GM13977 (cell line): ENCODE results near the gene HLA-DPB1.

ENCODE experiments used
- DNase-seq: peaks from one replicate; pipeline ENCODE4 v3.0.0; 2012; ENCODE audit warnings: low spot score
- CTCF ChIP-seq: IDR thresholded peaks from 2 replicates; pipeline ENCODE4 v1.5.1; 2012; ENCODE audit warnings: mild to moderate bottlenecking, control low read depth; ENCODE audit not compliant: insufficient read depth; ENCODE audit errors: extremely low read depth, missing control alignments
- in situ Hi-C: fragments of 300-500 bp; cut with MboI; formaldehyde crosslinking; loops from one replicate; pipeline ENCODE4 v1.12.0; 2022; ENCODE audit warnings: low sequenced_read_pairs, low pct_unique_long_range_greater_than_20kb, mixed read lengths, inconsistent platforms; ENCODE audit not compliant: unreplicated experiment

HLA-DPB1 gene

GRCh38 chr6:33071569-33071968, 4.2 kb upstream of the HLA-DPB1 start:
- in situ Hi-C loops, result no loop called here
- DNase-seq, result no peak
- no peak for TF ChIP-seq CTCF

- in situ Hi-C loops, result no loop called here
- no peak for DNase-seq
- TF ChIP-seq CTCF, result no peak
Measured at GRCh38 chr6:33072508-33073100, 3.2 kb upstream of the HLA-DPB1 start.

- no peak for TF ChIP-seq CTCF
- DNase-seq, result peak; percentile 86
- in situ Hi-C loops, result no loop called here
Measured at GRCh38 chr6:33073431-33073871, 2.3 kb upstream of the HLA-DPB1 start, which contains the start of gene HLA-DPA1. HLA-DPA1 (minus strand) TSS chr6:33073649.

GRCh38 chr6:33075208-33075567, 602 bp upstream of the HLA-DPB1 start:
- in situ Hi-C loops, result no loop called here
- no peak for DNase-seq
- TF ChIP-seq CTCF, result no peak

- DNase-seq, result no peak
- no peak for TF ChIP-seq CTCF
- in situ Hi-C loops, result no loop called here
Measured at GRCh38 chr6:33076406-33076934, 680 bp downstream of the HLA-DPB1 start.

GRCh38 chr6:33077908-33078307, 2.1 kb downstream of the HLA-DPB1 start:
- in situ Hi-C loops, result no loop called here

More at GRCh38 chr6:33077908-33078307, 2.1 kb downstream of the HLA-DPB1 start:
- TF ChIP-seq CTCF, result no peak
- no peak for DNase-seq
